ENCODE data around the gene CCDC198.

GRCh38 chr14:57495416-57495815, 1.8 kb upstream of the CCDC198 start:
- TF ChIP-seq POLR2A (IDR thresholded peaks at IDR 0.05), result no peak
- TF ChIP-seq CTCF (IDR thresholded peaks at IDR 0.05 in 8 of 11, conservative IDR thresholded peaks at IDR 0.05 in 3 of 11), result no peak
- TF ChIP-seq POLR2AphosphoS5 (IDR thresholded peaks at IDR 0.05), result no peak
